ENCODE results near the gene PAX5. TPM values are rescaled to one million over a fixed set of nuclear protein-coding genes. Genes with fewer than 3 reads are reported as not detected.

Gene PAX5
- polyA plus RNA-seq, 1 of the 3 experiments (the other 2 are of a cell fraction), result 0.05 TPM

- peaks cover 31% of the 10 kb centered on the region for H3K27me3 ChIP-seq (ENCODE audit: insufficient read depth)
- no peak overlapping the region for H3K27ac ChIP-seq (ENCODE audit: low read depth in 2 of 2, low read length in 1 of 2)
- no peaks in the 10 kb centered on the region for H3K36me3 ChIP-seq (replicated peaks in 1 of 2; ENCODE audit: control insufficient read depth in 1 of 2, insufficient read depth in 2 of 2, low read length in 1 of 2)
- H3F3A ChIP-seq (replicated peaks; ENCODE audit: insufficient read depth), result no peaks in the 10 kb centered on the region
- no peaks in the 10 kb centered on the region for H3K9me3 ChIP-seq
- H3K9ac ChIP-seq, result no peak overlapping the region
- TF ChIP-seq TAF1 (IDR thresholded peaks at IDR 0.05; ENCODE audit: borderline replicate concordance, low read depth, low read length) (no peak), CTCF (IDR thresholded peaks at IDR 0.05) (peak; percentile 17; the same call in 1 of the 2 replicates)
- H3K4me3 ChIP-seq (ENCODE audit: low read depth in 2 of 2, low read length in 1 of 2), result no peak overlapping the region
- no peaks in the 10 kb centered on the region for H4K20me1 ChIP-seq (ENCODE audit: insufficient read depth)
- WGBS (ENCODE audit: low lambda C conversion rate), result 78% methylated on average over 6 of the region's 7 CpGs
- H3K79me2 ChIP-seq (ENCODE audit: insufficient read depth), result no peaks in the 10 kb centered on the region
- H3K9me2 ChIP-seq, result no peaks in the 10 kb centered on the region
- peaks cover 0 to 5% of the 10 kb centered on the region in 2 experiments; a peak in 1 of 4 replicates for H3K4me1 ChIP-seq (ENCODE audit: control insufficient read depth in 1 of 2, insufficient read depth in 2 of 2, low read depth in 1 of 2, low read length in 1 of 2)
- ChIA-PET CTCF (interaction anchor here (0.9 to 1.6 kb wide), 5 partner anchors 13 to 463 kb away, joined by 3 to 5 read pairs (median 3); no protein-coding TSS in a partner anchor), POLR2A (no interaction called here)
- DNase-seq, result peak; percentile 54
- H2AFZ ChIP-seq (ENCODE audit: low read depth), result no peak overlapping the region
- H3K4me2 ChIP-seq, result no peak overlapping the region
Measured at GRCh38 chr9:36866840-36867239, 167.2 kb downstream of the PAX5 start.

- WGBS (ENCODE audit: low lambda C conversion rate), result 69% methylated on average over 20 of the region's 20 CpGs
- ChIA-PET POLR2A (no interaction called here), CTCF (interaction anchor here (0.6 to 6.9 kb wide), 10 partner anchors 8 to 540 kb away, joined by 3 to 68 read pairs (median 3); no protein-coding TSS in a partner anchor)
- Histone ChIP-seq H4K20me1 (ENCODE audit: insufficient read depth) (no peaks in the 10 kb centered on the region), H3F3A (replicated peaks; ENCODE audit: insufficient read depth) (no peaks in the 10 kb centered on the region), H2AFZ (ENCODE audit: low read depth) (no peak overlapping the region), H3K27ac (ENCODE audit: low read depth in 2 of 2, low read length in 1 of 2) (no peak overlapping the region), H3K4me2 (no peak overlapping the region), H3K9me2 (no peaks in the 10 kb centered on the region), H3K79me2 (ENCODE audit: insufficient read depth) (no peaks in the 10 kb centered on the region), H3K9ac (no peak overlapping the region), H3K4me3 (ENCODE audit: low read depth in 2 of 2, low read length in 1 of 2) (no peak overlapping the region), H3K27me3 (ENCODE audit: insufficient read depth) (peaks cover 31% of the 10 kb centered on the region), H3K4me1 (ENCODE audit: control insufficient read depth in 1 of 2, insufficient read depth in 2 of 2, low read depth in 1 of 2, low read length in 1 of 2) (peaks cover 0 to 4% of the 10 kb centered on the region in 2 experiments; a peak in 1 of 4 replicates), H3K36me3 (replicated peaks in 1 of 2; ENCODE audit: control insufficient read depth in 1 of 2, insufficient read depth in 2 of 2, low read length in 1 of 2) (no peaks in the 10 kb centered on the region), H3K9me3 (no peaks in the 10 kb centered on the region)
- no peak for TF ChIP-seq RFX5 (IDR thresholded peaks at IDR 0.05; ENCODE audit: low read length)
- TF ChIP-seq NFIC (IDR thresholded peaks at IDR 0.05; ENCODE audit: borderline replicate concordance), result no peak
- TF ChIP-seq EZH2phosphoT487 (IDR thresholded peaks at IDR 0.05; ENCODE audit: borderline replicate concordance, low read depth), result no peak
- TF ChIP-seq FOSL2 (IDR thresholded peaks at IDR 0.05; ENCODE audit: borderline replicate concordance, low read depth), result no peak
- no peak for TF ChIP-seq IRF3 (IDR thresholded peaks at IDR 0.05; ENCODE audit: low read depth, low read length)
- no peak for TF ChIP-seq TCF12 (IDR thresholded peaks at IDR 0.05)
- no peak for TF ChIP-seq MAX (IDR thresholded peaks at IDR 0.05; ENCODE audit: low read depth)
- TF ChIP-seq POLR2AphosphoS5 (IDR thresholded peaks at IDR 0.05; ENCODE audit: low read depth, low read length), result no peak
- no peak for TF ChIP-seq MEF2A (IDR thresholded peaks at IDR 0.05; ENCODE audit: borderline replicate concordance, low read depth)
- no peak for DNase-seq
Measured at GRCh38 chr9:36865731-36866635, 168.1 kb downstream of the PAX5 start.
